ENCODE results near the gene ADGRV1.

Gene ADGRV1

DNA sequence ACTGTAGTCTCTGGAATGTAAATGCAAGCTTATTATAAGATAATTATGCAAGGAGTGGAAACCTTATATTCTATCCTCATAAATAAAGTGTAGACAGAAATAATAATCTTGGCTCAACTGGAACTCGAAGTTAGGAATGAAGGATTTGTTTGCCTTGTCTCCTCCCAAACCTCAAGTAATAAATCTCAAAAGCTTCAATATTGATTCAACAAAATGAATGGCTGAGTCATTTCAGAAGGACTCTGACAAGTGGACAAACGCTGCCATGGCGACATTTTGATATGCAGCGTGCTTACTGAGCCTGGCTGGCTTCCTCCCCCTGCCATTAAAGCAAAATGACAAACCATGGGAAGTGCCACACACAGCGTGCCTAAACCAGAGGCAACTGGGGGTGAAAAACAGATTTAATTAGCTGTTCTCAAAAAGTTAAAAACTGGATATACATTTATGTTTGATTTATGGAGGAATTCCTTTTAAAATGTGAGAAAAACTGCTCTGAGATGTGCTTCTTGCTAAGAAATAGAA, 10.5 kb upstream of the ADGRV1 start:
- Histone ChIP-seq H3K4me1 (ENCODE audit: control insufficient read depth, insufficient read depth, low read length) (peaks cover 13% of the 10 kb centered on the region), H3K27ac (ENCODE audit: extremely low read depth, low read depth, low read length) (peak overlapping the region; percentile 92; the same call in 1 of the 2 replicates), H3K36me3 (ENCODE audit: control insufficient read depth in 2 of 2, insufficient read depth in 1 of 2, low read length in 2 of 2) (no peaks in the 10 kb centered on the region), H3K9me3 (ENCODE audit: control insufficient read depth, insufficient read depth, low read depth, low read length) (no peaks in the 10 kb centered on the region), H3K4me3 (ENCODE audit: low read depth, low read length) (peak overlapping the region; percentile 11)
- ChIA-PET POLR2A (interaction anchor here (0.7 to 5.2 kb wide), 8 partner anchors 8 to 1578 kb away, joined by 3 to 27 read pairs (median 6); partner anchors contain the start of genes ADGRV1, CETN3, LYSMD3 and MBLAC2), CTCF (interaction anchor here (0.8 to 2.0 kb wide), 4 partner anchors 12 to 161 kb away, joined by 3 to 9 read pairs (median 4); partner anchors contain the start of gene LYSMD3)
- no peak for TF ChIP-seq ZNF623 (tag by site-specific recombination; IDR thresholded peaks at IDR 0.05)
- TF ChIP-seq MYNN (tag by site-specific recombination; IDR thresholded peaks at IDR 0.05; ENCODE audit: borderline replicate concordance): no peak
- TF ChIP-seq ZNF596 (tag by site-specific recombination; IDR thresholded peaks at IDR 0.05): no peak
- TF ChIP-seq ZNF114 (tag by site-specific recombination; IDR thresholded peaks at IDR 0.05): no peak
- TF ChIP-seq ZNF558 (tag by site-specific recombination; IDR thresholded peaks at IDR 0.05): peak; percentile 69; the same call in 1 of the 2 replicates
- no peak for TF ChIP-seq ZNF555 (tag by site-specific recombination; conservative IDR thresholded peaks at IDR 0.05)
- TF ChIP-seq ZNF324 (tag by site-specific recombination; IDR thresholded peaks at IDR 0.05): peak; percentile 40; the same call in 1 of the 2 replicates
- TF ChIP-seq ZSCAN23 (tag by site-specific recombination; IDR thresholded peaks at IDR 0.05): peak; percentile 47
- TF ChIP-seq, protein P1, sequence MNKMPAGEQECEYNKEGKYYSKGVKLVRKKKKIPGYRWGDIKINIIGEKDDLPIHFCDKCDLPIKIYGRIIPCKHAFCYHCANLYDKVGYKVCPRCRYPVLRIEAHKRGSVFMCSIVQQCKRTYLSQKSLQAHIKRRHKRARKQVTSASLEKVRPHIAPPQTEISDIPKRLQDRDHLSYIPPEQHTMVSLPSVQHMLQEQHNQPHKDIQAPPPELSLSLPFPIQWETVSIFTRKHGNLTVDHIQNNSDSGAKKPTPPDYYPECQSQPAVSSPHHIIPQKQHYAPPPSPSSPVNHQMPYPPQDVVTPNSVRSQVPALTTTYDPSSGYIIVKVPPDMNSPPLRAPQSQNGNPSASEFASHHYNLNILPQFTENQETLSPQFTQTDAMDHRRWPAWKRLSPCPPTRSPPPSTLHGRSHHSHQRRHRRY (tag by site-specific recombination; IDR thresholded peaks at IDR 0.05): no peak
- peak; percentile 60; the same call in 1 of the 2 replicates for TF ChIP-seq YY2 (tag by site-specific recombination; IDR thresholded peaks at IDR 0.05)
- TF ChIP-seq HOXD13 (CRISPR knock-in tag; IDR thresholded peaks at IDR 0.05; ENCODE audit: borderline replicate concordance): no peak
- no peak for TF ChIP-seq ZNF214 (tag by site-specific recombination; IDR thresholded peaks at IDR 0.05; ENCODE audit: borderline replicate concordance)
- TF ChIP-seq KLF16 (tag by site-specific recombination; IDR thresholded peaks at IDR 0.05): no peak
- peak; percentile 74; the same call in 1 of the 2 replicates for TF ChIP-seq ZFP69B (tag by site-specific recombination; IDR thresholded peaks at IDR 0.05)
- no peak for TF ChIP-seq ZNF140 (tag by site-specific recombination; IDR thresholded peaks at IDR 0.05)
- TF ChIP-seq ZNF776 (tag by site-specific recombination; IDR thresholded peaks at IDR 0.05; ENCODE audit: borderline replicate concordance): no peak
- TF ChIP-seq, protein P2, sequence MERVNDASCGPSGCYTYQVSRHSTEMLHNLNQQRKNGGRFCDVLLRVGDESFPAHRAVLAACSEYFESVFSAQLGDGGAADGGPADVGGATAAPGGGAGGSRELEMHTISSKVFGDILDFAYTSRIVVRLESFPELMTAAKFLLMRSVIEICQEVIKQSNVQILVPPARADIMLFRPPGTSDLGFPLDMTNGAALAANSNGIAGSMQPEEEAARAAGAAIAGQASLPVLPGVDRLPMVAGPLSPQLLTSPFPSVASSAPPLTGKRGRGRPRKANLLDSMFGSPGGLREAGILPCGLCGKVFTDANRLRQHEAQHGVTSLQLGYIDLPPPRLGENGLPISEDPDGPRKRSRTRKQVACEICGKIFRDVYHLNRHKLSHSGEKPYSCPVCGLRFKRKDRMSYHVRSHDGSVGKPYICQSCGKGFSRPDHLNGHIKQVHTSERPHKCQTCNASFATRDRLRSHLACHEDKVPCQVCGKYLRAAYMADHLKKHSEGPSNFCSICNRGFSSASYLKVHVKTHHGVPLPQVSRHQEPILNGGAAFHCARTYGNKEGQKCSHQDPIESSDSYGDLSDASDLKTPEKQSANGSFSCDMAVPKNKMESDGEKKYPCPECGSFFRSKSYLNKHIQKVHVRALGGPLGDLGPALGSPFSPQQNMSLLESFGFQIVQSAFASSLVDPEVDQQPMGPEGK (tag by site-specific recombination; IDR thresholded peaks at IDR 0.05): peak; percentile 58
- TF ChIP-seq ZNF830 (tag by site-specific recombination; IDR thresholded peaks at IDR 0.05; ENCODE audit: low read depth): no peak
- peak; percentile 35 for TF ChIP-seq ZBTB17 (tag by site-specific recombination; IDR thresholded peaks at IDR 0.05)
- TF ChIP-seq ZNF350 (tag by site-specific recombination; IDR thresholded peaks at IDR 0.05): no peak
- TF ChIP-seq FEZF1 (tag by site-specific recombination; IDR thresholded peaks at IDR 0.05): peak; percentile 97
- TF ChIP-seq, protein P3, sequence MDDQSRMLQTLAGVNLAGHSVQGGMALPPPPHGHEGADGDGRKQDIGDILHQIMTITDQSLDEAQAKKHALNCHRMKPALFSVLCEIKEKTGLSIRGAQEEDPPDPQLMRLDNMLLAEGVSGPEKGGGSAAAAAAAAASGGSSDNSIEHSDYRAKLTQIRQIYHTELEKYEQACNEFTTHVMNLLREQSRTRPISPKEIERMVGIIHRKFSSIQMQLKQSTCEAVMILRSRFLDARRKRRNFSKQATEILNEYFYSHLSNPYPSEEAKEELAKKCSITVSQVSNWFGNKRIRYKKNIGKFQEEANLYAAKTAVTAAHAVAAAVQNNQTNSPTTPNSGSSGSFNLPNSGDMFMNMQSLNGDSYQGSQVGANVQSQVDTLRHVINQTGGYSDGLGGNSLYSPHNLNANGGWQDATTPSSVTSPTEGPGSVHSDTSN (CRISPR knock-in tag; IDR thresholded peaks at IDR 0.05): no peak
- TF ChIP-seq, protein P4, sequence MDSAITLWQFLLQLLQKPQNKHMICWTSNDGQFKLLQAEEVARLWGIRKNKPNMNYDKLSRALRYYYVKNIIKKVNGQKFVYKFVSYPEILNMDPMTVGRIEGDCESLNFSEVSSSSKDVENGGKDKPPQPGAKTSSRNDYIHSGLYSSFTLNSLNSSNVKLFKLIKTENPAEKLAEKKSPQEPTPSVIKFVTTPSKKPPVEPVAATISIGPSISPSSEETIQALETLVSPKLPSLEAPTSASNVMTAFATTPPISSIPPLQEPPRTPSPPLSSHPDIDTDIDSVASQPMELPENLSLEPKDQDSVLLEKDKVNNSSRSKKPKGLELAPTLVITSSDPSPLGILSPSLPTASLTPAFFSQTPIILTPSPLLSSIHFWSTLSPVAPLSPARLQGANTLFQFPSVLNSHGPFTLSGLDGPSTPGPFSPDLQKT (IDR thresholded peaks at IDR 0.05; ENCODE audit: borderline replicate concordance, low read depth, low read length): no peak
- TF ChIP-seq, protein P5, sequence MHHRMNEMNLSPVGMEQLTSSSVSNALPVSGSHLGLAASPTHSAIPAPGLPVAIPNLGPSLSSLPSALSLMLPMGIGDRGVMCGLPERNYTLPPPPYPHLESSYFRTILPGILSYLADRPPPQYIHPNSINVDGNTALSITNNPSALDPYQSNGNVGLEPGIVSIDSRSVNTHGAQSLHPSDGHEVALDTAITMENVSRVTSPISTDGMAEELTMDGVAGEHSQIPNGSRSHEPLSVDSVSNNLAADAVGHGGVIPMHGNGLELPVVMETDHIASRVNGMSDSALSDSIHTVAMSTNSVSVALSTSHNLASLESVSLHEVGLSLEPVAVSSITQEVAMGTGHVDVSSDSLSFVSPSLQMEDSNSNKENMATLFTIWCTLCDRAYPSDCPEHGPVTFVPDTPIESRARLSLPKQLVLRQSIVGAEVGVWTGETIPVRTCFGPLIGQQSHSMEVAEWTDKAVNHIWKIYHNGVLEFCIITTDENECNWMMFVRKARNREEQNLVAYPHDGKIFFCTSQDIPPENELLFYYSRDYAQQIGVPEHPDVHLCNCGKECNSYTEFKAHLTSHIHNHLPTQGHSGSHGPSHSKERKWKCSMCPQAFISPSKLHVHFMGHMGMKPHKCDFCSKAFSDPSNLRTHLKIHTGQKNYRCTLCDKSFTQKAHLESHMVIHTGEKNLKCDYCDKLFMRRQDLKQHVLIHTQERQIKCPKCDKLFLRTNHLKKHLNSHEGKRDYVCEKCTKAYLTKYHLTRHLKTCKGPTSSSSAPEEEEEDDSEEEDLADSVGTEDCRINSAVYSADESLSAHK (tag by site-specific recombination; IDR thresholded peaks at IDR 0.05): peak; percentile 89
- TF ChIP-seq ZNF560 (tag by site-specific recombination; IDR thresholded peaks at IDR 0.05; ENCODE audit: borderline replicate concordance): no peak
- peak; percentile 47 for TF ChIP-seq ZNF335 (tag by site-specific recombination; conservative IDR thresholded peaks at IDR 0.05)
- TF ChIP-seq, protein P6, sequence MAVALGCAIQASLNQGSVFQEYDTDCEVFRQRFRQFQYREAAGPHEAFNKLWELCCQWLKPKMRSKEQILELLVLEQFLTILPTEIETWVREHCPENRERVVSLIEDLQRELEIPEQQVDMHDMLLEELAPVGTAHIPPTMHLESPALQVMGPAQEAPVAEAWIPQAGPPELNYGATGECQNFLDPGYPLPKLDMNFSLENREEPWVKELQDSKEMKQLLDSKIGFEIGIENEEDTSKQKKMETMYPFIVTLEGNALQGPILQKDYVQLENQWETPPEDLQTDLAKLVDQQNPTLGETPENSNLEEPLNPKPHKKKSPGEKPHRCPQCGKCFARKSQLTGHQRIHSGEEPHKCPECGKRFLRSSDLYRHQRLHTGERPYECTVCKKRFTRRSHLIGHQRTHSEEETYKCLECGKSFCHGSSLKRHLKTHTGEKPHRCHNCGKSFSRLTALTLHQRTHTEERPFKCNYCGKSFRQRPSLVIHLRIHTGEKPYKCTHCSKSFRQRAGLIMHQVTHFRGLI (tag by site-specific recombination; IDR thresholded peaks at IDR 0.05): peak; percentile 69; the same call in 1 of the 2 replicates
- TF ChIP-seq BCL11B (tag by site-specific recombination; IDR thresholded peaks at IDR 0.05; ENCODE audit: low read depth): no peak
- peak; percentile 99 for TF ChIP-seq WT1 (tag by site-specific recombination; IDR thresholded peaks at IDR 0.05)
